Measurements from ENCODE around the gene IL17RC. TPM values are rescaled to one million over a fixed set of nuclear protein-coding genes. Genes with fewer than 3 reads are reported as not detected.

IL17RC gene
- total RNA-seq, 1 donor from 2014 or later = 3.1 TPM

DNA sequence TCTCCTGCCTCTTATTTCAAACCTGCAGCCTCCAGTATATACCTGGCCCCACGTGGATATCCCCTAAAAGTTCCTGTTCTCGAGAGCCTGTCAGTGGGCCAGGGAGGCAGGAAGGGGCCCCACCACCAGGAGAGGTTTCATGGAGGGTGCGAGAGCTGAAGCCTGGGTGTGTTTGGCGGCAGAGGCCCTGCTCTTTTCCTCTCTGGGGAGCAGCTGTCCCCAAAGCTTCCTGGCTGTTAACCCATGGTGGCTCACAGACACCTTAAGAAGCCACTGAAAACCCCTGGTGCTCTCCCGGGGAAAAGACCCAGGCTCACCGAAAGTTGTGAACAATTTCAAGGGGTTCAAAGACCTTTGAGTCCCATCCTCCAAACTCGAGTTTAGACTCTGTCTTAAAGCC, 34.2 kb downstream of the IL17RC start:
- Histone ChIP-seq H3K27me3 (peaks cover 17% of the 10 kb centered on the region), H4K20me1 (ENCODE audit: low read depth) (peaks cover 21% of the 10 kb centered on the region), H3K36me3 (no peaks in the 10 kb centered on the region), H3K79me2 (ENCODE audit: low read depth) (peaks cover 5% of the 10 kb centered on the region), H3K4me3 (peak overlapping the region; percentile 98), H3F3A (ENCODE audit: low read depth) (peaks cover 30% of the 10 kb centered on the region), H3K9ac (no peak overlapping the region), H3K27ac (no peak overlapping the region), H3K4me2 (peak overlapping the region; percentile 91), H2AFZ (replicated peaks) (no peak overlapping the region), H3K9me3 (ENCODE audit: low read depth) (no peaks in the 10 kb centered on the region), H3K4me1 (peaks cover 10% of the 10 kb centered on the region)
- TF ChIP-seq, protein P1, sequence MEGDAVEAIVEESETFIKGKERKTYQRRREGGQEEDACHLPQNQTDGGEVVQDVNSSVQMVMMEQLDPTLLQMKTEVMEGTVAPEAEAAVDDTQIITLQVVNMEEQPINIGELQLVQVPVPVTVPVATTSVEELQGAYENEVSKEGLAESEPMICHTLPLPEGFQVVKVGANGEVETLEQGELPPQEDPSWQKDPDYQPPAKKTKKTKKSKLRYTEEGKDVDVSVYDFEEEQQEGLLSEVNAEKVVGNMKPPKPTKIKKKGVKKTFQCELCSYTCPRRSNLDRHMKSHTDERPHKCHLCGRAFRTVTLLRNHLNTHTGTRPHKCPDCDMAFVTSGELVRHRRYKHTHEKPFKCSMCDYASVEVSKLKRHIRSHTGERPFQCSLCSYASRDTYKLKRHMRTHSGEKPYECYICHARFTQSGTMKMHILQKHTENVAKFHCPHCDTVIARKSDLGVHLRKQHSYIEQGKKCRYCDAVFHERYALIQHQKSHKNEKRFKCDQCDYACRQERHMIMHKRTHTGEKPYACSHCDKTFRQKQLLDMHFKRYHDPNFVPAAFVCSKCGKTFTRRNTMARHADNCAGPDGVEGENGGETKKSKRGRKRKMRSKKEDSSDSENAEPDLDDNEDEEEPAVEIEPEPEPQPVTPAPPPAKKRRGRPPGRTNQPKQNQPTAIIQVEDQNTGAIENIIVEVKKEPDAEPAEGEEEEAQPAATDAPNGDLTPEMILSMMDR (IDR thresholded peaks at IDR 0.05) = no peak
- TF ChIP-seq EZH2phosphoT487 (IDR thresholded peaks at IDR 0.05) (no peak), EZH2 (IDR thresholded peaks at IDR 0.05) (no peak)
- Mint-ChIP-seq H3K4me1 (peaks cover 15% of the 10 kb centered on the region), H3K4me3 (peak overlapping the region; percentile 88), H3K27ac (no peak overlapping the region), H3K9me3 (no peaks in the 10 kb centered on the region), H3K27me3 (ENCODE audit: insufficient read depth, low read depth) (peaks cover 6% of the 10 kb centered on the region), H3K36me3 (no peaks in the 10 kb centered on the region)
- DNase-seq (ENCODE audit: low spot score) = no peak

DNA sequence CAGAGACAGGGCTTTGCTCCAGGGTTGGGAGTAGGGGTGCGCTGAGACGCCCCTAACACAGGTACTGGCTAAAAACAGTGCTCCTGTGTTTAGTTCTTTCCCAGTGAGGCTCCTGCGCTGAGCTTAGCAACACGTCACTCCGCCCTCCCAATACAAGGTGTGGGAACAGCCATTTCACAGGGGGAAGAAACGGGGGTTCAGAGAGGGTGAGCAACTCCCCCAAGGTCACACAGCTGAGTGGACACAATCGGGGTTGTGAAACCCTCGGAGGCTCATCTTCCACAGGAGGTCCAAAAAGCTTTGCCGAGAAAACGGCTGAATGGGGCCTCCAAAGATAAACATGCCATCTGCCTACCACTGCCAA, 34.7 kb downstream of the IL17RC start:
- no peak for DNase-seq (ENCODE audit: low spot score)

DNA sequence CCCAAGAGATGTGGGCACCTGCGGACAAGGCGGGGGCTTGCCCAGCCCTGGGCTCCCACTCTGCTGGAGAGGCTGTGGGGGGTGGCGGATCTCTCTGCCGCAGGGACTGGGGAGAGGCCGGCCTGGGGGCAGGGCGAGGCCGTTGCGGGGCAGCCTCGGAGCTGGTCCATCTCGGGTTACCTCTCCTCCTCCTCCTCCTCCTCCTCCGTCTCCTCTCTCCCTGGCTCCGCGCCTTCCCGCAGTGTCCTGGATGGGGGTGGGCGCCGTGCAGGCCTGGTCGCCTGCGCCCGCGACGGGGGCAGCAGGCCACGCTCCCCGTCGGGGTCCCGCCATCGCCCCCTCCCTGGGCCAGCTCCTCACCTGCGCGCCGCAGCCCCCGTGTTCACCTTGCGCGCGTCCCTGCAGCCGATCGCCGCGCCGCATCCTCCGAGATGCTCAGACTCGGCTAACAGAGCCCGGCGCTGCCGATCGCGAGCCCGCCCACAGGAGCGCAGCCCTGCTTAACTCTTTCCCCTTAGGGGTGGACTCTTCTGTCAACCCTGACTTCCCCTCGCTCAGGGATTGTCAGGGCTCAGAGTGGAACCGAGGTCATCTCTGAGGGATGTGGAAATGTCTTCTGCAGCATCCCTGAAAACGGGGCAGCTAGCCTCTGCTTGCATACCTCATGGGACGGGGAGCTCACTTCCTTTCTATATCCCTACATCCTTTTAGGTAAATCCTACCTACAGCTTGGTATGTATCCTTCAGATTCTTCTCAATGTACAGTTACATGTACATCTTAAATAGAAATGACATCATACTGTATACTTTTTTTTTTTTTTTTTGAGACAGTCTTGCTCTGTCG, 35.3 kb downstream of the IL17RC start, which contains the start of gene PRRT3:
Gene PRRT3, minus strand, starts transcription at position 447 of the 844 bp plus-strand sequence. CDS start 2,293 bp downstream, outside the sequence.
- Histone ChIP-seq H3K9me3 (ENCODE audit: low read depth) (no peaks in the 10 kb centered on the region), H2AFZ (replicated peaks) (peak within 1 kb of the TSS; percentile 70), H3K27ac (no peak within 1 kb of the TSS), H3K9ac (peak within 1 kb of the TSS; percentile 44), H3K27me3 (peaks cover 17% of the 10 kb centered on the region), H3K4me3 (peak within 1 kb of the TSS; percentile 98), H4K20me1 (ENCODE audit: low read depth) (peaks cover 21% of the 10 kb centered on the region), H3K4me1 (peaks cover 9% of the 10 kb centered on the region), H3K36me3 (no peaks in the 10 kb centered on the region), H3F3A (ENCODE audit: low read depth) (peaks cover 21% of the 10 kb centered on the region), H3K4me2 (peak within 1 kb of the TSS; percentile 91), H3K79me2 (ENCODE audit: low read depth) (peaks cover 5% of the 10 kb centered on the region)
- Mint-ChIP-seq H3K27ac (no peak within 1 kb of the TSS), H3K4me1 (peaks cover 16% of the 10 kb centered on the region), H3K36me3 (no peaks in the 10 kb centered on the region), H3K27me3 (ENCODE audit: insufficient read depth, low read depth) (peaks cover 6% of the 10 kb centered on the region), H3K4me3 (peak within 1 kb of the TSS; percentile 88), H3K9me3 (no peaks in the 10 kb centered on the region)
- TF ChIP-seq EZH2 (IDR thresholded peaks at IDR 0.05) = no peak
- TF ChIP-seq, protein P1 (IDR thresholded peaks at IDR 0.05) = no peak
- TF ChIP-seq EZH2phosphoT487 (IDR thresholded peaks at IDR 0.05) = no peak
- peak; percentile 84 for DNase-seq (ENCODE audit: low spot score)

More for the DNA sequence above, 34.7 kb downstream of the IL17RC start:
- Histone ChIP-seq H3K9ac (peak overlapping the region; percentile 44), H3K4me3 (peak overlapping the region; percentile 98), H3K79me2 (ENCODE audit: low read depth) (peaks cover 5% of the 10 kb centered on the region), H3F3A (ENCODE audit: low read depth) (peaks cover 26% of the 10 kb centered on the region), H3K27me3 (peaks cover 17% of the 10 kb centered on the region), H2AFZ (replicated peaks) (peak overlapping the region; percentile 70), H3K4me1 (peaks cover 10% of the 10 kb centered on the region), H3K4me2 (peak overlapping the region; percentile 91), H3K9me3 (ENCODE audit: low read depth) (no peaks in the 10 kb centered on the region), H3K36me3 (no peaks in the 10 kb centered on the region), H3K27ac (no peak overlapping the region), H4K20me1 (ENCODE audit: low read depth) (peaks cover 21% of the 10 kb centered on the region)
- Mint-ChIP-seq H3K27me3 (ENCODE audit: insufficient read depth, low read depth) (peaks cover 6% of the 10 kb centered on the region), H3K27ac (no peak overlapping the region), H3K36me3 (no peaks in the 10 kb centered on the region), H3K4me3 (peak overlapping the region; percentile 88), H3K9me3 (no peaks in the 10 kb centered on the region), H3K4me1 (peaks cover 16% of the 10 kb centered on the region)
- TF ChIP-seq EZH2 (IDR thresholded peaks at IDR 0.05) = no peak
- TF ChIP-seq, protein P1 (IDR thresholded peaks at IDR 0.05) = no peak
- TF ChIP-seq EZH2phosphoT487 (IDR thresholded peaks at IDR 0.05) = no peak
